NK-92 (cell line): ENCODE measurements around the gene IL1RAPL1.

Experiments used
- DNase-seq: peaks from one replicate; lab custom pipeline; 2025; ENCODE audit not compliant: unreplicated experiment; lab: John Stamatoyannopoulos, UW

Gene IL1RAPL1

DNA sequence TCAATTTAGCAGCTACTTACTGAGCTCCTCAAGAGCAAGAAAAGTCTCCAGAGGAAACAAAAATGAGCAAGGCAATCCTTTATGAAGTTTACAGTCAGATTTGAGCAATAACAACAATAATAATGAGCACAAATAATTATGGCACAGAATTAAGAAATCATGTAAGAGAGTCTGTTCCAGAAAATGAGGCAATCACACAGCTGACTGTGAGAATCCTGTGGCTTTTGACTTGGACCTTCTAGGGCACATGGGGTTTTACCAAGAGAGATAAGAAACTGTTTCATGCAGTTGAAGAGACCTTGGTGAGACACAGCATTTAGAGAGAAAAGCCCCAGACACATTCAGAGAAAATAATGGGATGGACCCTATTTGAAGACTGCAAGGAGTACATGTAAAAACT is 1265.5 kb downstream of the IL1RAPL1 start:
- no peak for DNase-seq

DNA sequence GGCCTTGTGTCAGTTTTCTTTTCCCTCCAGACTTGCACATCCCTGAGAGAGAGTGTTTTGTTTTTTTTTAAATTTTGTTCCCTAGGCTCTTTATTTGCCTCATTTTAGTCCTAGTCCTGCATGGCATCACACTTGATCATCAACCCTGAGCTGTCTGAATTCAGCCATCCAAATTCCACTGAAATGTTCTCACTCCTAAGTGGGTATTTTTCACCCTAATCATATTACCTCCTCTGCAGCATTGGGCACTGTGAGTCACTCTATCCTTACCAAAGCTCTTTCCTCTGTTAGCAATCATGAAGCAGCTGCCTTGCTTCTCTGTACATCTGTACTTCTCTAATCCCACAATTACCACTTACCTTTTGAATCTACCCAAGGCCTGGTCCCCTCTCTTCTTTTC is 1271.5 kb downstream of the IL1RAPL1 start:
- no peak for DNase-seq

DNA sequence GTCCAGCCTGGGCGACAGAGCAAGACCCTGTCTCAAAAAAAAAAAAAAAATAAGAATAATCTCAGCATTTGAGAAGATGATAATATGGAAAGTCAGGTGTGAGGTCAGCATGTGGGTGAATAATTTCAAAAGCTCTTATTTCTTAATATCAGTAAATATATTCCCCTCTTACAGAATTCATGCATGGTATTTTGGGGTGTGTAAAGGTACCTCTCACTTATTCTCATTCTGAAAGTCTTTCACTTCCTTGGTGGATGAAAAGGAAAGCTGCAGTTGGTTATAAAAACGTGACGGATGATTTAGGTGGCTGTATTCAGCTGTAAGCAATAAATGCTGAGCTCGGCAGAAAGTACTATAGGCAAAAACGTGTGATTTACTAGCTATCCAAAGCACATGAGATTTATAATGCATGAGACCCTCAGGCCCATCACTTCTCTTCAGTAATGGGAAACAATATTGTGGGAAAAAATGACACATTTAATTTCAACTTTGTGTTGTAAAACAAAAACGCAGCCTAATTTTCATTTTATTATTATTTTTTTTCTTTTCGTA is 1275.0 kb downstream of the IL1RAPL1 start:
- no peak for DNase-seq

DNA sequence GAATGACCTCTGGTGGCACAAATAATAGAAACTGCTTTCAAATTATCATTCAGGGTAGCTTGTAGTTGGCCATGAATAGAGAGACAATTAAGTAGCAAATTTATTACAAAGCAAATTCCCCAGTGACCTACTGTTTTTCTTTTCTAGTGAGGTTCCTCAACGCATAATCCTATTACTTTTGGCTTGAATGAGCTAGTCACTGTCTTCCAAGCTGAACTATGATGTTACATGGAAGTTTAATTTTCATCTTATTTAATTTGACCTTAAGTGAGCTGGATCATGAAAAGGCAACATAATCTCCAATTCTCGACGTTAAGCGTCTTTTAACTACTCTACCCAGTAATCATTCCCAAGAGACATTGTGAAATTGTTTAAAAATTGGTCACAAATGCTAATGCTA is 1280.7 kb downstream of the IL1RAPL1 start:
- no peak for DNase-seq

DNA sequence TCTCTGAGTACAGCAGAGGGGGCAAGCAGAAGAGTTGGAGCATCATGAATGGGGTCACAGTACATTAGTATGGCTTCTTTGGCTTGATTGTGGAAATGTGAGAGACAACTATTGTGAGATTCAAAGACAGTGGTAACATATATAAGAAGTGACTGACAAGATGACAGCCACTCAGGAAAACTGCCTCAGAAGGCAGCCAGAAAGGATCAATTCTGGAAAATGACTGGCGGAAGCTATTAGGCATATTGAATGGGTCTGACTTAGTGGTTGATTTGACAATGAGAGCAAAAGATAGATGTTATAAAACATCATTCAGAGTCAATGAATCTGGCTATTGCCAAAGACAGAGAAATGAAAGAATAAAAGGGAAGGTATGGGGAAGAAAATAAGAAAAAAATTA is 1282.6 kb downstream of the IL1RAPL1 start:
- no peak for DNase-seq

DNA sequence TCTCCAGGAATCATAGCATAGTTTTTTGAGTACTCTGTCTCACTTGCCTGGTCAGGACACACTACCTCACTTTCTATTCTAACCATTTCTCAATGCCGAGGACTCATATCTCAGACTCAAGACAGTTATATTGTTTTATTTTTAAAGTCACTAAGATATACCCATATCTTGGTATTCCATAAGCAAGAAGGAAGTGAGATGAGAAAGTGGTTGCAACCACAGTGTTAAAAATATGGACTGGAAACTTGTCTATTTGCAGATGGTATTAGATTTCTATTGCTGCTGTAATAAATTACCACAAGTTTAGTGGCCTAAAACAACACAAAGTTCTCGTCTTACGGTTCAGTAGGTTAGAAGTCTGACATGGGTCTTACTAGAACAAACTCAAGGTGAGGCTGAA is 1283.4 kb downstream of the IL1RAPL1 start:
- DNase-seq = no peak

DNA sequence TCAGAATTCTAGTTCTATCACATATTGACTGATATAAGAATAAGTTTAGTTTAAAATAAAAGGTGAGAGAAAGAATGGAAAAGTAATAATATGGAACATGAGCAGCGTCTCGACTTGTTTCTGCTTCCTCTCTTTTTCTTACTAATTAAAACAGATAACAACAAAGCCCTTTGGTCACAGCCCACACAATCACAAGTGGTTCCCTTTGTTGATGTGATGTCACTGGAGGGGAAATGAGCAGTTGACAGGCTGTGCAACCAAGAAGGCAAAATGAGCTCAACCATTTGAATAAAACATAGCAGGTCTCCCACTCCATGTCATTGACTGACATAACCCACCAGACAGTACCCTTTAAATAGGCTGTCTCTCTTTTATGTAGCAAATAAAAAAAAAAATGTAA is 1285.6 kb downstream of the IL1RAPL1 start:
- DNase-seq = no peak

DNA sequence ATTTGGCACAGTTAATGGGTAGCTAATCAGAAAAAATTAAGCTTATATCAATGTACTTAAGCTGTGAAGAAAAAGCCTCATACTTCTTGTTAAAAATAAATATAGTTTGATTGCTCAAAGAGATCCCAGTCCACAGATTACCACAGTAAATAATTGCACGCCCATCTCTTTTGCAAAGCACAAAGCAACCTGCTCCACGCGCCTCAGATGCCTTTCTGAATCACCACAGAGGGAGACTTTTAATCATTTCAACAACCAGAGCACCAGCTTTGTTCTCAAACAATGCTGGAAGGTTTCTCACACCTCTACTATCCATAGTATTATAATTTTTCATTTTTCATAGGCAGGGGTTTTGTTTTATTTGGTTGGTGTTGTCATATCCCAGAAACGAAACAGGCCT is 1289.5 kb downstream of the IL1RAPL1 start:
- no peak for DNase-seq

DNA sequence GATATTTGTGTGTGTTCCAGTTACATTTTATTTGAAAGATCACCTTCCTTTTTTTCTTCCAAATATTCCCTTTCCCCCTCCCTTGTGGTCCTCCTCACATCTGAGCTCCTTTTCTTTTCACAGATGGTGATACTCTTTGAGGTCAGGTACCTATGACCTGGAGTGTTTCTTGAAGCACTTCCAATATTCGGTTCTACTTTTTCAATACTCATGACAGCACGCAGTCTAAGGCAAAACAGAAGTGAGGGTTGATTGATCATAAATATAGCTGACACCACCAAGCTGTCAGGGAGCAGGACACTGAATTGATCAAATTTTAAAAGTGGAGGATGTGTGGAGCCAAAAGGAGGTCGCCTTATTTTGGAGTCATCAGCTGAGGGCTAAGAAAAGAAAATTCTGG is 1293.7 kb downstream of the IL1RAPL1 start:
- DNase-seq = no peak

DNA sequence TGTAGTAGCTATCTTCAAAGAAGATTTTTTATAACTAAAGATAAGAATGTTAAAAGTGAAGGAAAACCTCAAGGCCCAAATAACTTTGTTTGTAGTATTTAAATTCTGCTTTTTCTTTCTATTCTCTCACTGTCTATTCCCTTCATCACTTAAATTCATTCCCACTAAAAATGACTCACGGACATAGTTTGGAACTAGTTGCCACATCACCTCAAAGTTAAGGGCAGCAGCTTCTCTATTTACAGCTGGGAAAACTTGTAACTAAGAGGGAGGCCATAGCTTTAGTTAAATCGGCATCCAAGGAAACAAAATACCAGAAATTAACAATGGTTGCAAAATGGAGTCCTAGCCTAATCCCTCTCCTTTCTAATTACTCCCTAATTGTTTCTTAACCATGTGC is 1302.8 kb downstream of the IL1RAPL1 start:
- no peak for DNase-seq

DNA sequence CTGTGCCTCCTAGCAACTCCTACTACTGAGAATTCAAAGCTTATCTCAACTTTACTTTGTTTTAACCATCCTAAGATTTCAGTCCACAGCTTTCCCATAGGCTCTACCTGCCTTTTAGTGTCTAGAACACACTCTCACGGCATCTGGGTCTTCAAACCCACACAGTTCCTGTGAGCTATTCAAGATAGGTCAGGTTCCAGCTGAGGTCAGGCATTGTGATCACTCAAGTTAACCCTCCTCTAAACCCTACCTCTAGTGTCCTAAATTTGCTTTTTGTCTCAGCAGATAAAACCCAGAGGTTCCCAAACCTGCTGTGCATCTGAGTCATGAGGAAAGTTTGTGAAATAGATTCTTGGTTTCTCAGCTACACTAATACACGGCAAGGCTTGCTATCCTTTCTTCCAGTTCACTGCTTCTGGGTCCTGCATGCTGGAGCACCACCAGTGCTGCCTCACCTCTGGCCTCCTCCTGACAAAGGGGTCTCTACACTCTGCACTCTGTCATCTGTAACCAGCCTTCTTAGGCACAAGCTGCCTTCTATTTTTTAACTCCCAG is 1303.5 kb downstream of the IL1RAPL1 start:
- DNase-seq = no peak

DNA sequence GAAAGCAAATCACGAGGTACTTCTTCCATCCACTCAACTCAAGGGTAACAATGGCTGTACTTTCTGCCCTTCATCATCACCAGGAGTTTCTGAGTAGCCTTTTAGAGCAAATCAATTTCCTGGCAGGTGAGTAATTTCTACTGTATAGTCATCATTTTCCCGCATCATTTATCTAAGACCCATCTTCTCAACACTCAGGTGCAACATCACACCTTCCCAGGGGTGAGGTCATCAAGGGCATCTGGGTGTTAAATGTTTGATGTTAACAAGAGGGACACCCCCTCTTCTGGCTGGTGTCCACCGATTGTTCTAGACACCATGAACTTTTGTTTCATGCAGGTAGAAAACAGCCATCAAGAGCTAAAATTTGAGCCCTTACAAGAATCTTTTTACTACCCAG is 1314.8 kb downstream of the IL1RAPL1 start:
- DNase-seq = no peak

DNA sequence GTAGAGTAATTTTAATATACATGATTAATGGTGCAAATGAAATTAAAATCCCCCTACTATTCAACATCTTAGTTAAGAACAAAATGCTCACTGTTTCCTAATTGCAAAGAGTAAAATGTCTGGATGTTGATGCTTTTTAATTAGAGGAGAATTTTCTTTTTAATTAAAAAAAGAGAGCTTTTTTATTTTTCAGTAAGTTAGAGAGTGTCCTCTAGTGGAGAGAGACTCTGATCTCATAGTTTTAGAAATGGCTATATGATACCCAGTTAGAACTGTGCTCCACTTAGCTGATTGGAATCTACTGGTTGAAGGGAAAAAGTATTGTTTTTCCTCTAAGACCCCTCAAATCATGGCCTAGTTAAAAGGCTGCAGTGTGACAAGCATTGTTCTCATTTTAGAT is 1316.1 kb downstream of the IL1RAPL1 start:
- no peak for DNase-seq

DNA sequence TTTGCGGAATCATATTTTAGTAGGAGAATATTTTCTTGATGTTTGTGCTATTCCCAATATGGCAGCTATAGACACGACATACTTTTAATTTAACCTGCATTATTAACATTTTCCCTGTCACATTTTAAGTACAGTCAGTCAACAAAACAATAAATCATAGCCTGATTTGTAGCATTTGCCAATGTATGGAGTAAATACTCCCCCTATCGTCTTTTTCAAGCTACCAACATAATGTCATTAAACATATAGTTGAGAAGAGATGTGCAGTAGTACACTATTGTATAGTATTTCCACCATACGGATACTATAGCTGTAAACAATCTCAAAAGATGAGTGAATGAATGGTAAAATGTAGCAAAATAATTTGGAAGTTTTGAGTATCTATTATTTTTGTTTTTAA is 1324.4 kb downstream of the IL1RAPL1 start:
- no peak for DNase-seq

DNA sequence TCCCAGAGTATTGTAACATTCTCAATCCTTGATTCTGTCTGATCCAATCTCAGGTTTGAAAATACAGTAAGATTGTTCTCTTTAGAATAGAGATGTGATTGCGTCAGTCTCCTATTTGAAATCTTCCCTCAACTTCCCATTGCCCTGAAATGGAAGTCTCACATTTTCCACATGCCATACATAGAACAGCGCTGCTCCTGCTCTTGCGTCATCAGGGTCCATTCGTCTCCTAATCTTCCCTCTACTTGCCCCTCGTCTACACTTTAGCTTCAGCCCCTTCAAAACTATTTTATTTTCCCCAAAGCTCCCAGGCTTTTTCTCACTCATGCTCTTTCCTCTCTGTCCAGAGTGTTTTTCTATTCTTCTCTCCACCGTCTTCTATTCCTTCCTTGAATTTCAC is 1326.4 kb downstream of the IL1RAPL1 start:
- DNase-seq = no peak

DNA sequence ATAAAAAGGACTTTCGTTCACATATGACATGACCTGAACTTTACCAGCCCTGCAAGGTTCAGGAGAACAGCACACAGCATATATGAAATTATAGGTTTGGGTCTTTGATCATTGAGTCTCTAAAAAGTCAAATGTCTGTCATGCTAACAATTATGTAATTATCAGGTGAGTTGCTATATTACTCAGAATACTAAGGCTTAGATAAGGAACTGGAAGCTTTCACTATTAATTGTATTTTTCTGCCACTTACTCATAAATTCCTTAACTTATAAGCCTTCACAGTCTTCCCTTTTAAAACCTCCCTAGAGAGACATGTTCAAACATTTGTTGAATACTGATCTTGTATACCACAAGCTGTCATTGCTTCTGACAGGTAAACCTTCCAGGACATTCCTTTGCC is 1335.4 kb downstream of the IL1RAPL1 start:
- no peak for DNase-seq

DNA sequence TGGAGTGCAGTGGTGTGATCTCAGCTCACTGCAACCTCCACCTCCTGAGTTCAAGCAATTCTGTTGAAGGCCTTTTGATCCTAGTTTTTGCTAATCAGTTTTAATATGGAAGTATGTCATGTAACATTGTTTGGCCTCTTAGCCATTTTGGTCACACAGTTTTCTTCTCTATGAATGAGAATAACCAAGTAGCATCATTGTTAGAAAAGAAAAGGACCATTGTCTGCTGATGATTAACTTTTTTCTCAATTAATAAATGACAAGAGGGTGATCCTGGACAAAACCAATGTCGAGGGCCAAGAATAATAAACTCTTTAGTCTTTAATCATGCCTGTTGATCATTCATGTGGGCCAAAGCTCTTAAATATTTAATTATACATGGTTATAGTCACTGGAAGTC is 1338.8 kb downstream of the IL1RAPL1 start:
- DNase-seq = no peak

DNA sequence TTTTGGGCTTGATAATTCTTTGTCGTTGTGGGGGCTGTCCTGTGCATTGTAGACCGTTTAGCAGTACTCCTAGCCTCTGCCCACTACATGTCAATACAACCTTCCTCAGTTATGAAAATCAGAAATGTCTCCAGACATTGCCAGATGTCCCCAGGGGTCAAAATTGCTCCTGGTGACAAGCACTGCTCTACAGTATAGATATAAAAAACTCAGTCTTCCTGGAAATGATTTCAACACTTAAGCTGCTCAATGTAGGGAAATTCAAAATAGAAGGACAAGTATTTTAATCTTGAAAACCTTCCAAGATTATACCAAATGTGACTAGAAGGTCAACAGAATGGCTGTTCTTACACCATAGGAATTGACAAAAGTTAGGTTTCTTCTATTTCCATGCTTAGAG is 1339.4 kb downstream of the IL1RAPL1 start:
- no peak for DNase-seq

DNA sequence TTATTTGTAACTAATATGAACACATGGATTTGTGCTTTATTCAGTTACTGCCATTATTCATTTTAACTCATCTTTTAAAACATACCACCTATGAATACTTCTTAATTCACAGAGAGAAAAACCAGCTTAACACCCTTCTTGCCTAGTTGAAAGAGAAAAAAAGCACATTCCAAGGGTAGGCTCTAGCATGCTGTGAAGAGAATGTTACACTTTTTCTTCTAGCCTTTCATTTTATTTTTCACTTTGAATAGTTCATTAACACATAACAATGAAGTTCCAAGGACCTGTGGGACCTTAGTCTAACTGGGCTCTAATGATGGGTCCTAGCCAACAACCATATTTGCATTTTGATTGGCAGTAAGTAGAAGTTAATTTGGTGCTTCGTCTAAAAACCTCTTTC is 1348.2 kb downstream of the IL1RAPL1 start:
- DNase-seq = no peak

DNA sequence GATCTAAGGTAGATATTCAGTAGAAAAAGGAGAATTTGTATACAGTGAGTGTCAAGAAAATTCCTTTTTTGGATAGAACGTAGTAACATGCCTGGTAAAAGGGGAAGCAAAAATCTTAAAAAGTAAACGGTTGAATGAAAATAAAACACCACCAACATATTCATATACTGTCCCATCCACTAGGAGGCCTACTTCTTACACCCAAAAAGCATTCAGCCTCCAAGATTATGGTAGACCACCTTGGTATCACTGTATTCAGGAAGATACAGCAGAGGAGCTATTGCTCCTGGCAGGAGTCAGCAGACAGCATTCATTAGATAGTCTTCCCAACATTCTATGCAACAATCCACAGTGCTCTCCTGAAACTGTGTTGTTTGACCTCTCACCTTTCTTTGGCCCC is 1353.5 kb downstream of the IL1RAPL1 start:
- no peak for DNase-seq

DNA sequence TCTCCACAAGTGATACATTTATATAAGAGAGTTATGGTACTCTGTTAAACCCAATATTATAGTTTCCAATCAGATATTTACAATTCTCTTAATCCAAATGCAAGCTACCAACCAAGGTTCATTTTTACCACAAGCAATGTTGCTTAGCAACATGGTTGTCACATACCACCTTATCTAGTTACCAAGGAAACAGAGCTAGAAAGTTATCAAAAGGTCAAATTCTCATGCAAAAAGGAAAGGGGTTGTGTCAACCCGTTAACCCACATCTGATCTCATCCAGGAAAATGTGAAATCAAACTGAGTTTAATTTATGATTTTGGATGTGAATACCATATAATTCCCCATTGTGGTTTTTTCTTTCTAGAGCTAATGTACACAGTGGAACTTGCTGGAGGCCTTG is 1354.0 kb downstream of the IL1RAPL1 start:
- no peak for DNase-seq

DNA sequence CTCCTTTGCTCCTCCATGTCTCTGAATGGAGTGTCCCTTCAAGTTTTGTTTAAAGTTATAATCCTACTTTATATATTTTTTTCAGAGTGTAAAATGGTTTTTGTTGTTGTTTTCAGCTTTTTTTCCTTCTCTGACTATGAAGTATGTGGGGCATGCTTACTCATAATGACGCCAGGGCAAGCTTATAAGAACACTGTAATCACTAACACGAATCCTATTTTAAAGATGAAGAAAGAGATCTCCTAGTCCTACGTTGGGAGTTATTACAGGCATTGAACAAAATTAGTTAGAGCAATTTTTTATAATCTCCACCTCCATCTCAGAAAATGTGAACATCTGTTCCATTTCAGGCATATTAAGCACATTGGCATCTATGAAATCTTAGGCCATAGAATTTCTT is 1360.0 kb downstream of the IL1RAPL1 start:
- DNase-seq = no peak

DNA sequence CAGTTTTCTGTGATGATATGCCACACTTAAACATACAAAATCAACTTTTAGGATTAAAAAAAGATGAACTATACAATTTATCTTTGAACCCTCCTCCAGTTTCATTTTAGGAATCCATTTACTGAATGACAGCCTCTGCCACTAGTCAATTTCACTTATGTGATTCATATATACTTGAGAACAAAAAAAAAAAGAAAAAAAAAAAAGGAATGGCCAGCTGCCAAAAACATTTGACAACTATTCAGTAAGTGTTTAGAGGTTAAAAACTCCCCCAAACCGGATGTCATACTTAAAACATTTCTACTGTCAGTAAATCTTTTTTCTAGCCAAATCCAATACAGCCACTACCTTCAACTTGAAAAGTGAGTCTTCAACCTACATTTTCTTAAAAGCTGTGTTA is 1361.4 kb downstream of the IL1RAPL1 start:
- no peak for DNase-seq

DNA sequence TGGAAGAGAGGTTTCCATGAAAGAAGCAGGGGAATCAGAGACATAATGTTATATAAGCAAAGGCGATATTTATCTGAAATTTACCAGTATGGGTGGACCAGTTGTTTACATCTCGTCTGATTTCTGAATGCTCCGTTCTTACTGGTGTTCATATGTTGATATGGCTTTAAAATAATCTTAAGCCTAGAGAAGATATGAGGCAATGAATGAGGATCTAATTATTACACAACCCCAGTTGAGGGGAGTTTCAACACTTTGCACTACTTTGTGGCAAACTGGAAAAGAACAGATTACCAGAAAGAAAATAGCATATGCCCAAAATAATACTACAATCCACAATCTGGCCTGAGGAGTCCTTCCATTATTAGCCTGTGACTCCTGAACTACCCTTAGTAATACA is 1364.8 kb downstream of the IL1RAPL1 start:
- DNase-seq = no peak
